SK-N-SH treated with all-trans-retinoic acid at 6 μM for 48 hours (cell line): Measurements from ENCODE around the gene C12orf54.

Source experiments
- ATAC-seq: fragments of 200-7000 bp; cut with Tn5 transposase; 3 replicates; pipeline ENCODE4 v1.9.1; 2020; ENCODE audit warnings: mild to moderate bottlenecking, moderate library complexity
- ARNTL ChIP-seq: fragments of 450-650 bp; formaldehyde crosslinking; IDR thresholded peaks from 2 replicates; pipeline ENCODE4 v1.5.0; 2020; ENCODE audit warnings: low read depth, mild to moderate bottlenecking, moderate library complexity, borderline replicate concordance
- BACH2 ChIP-seq: fragments of 250-450 bp; sonication (Bioruptor Pico); IDR thresholded peaks from 2 replicates; pipeline ENCODE4 v1.9.0; 2021; ENCODE audit warnings: mild to moderate bottlenecking, borderline replicate concordance
- CSDC2 ChIP-seq: fragments of 250-450 bp; sonication (Bioruptor Pico); IDR thresholded peaks from 2 replicates; pipeline ENCODE4 v1.5.0; 2020; ENCODE audit warnings: mild to moderate bottlenecking, moderate library complexity
- ESRRG ChIP-seq: fragments of 250-450 bp; sonication (Bioruptor Pico); IDR thresholded peaks from 2 replicates; pipeline ENCODE4 v1.6.1; 2021; ENCODE audit warnings: mild to moderate bottlenecking
- GLIS3 ChIP-seq: fragments of 250-450 bp; sonication (Bioruptor Pico); IDR thresholded peaks from 2 replicates; pipeline ENCODE4 v1.5.0; 2020; ENCODE audit warnings: mild to moderate bottlenecking, moderate library complexity
- ISL1 ChIP-seq: fragments of 250-450 bp; sonication (Bioruptor Pico); IDR thresholded peaks from 2 replicates; pipeline ENCODE4 v2.1.2; 2022; ENCODE audit warnings: mild to moderate bottlenecking, moderate library complexity
- OSR1 ChIP-seq: fragments of 250-450 bp; sonication (Bioruptor Pico); IDR thresholded peaks from 2 replicates; pipeline ENCODE4 v1.8.0; 2022; ENCODE audit warnings: moderate library complexity, mild to moderate bottlenecking, inconsistent platforms
- PPARA ChIP-seq: fragments of 250-450 bp; sonication (Bioruptor Pico); IDR thresholded peaks from 2 replicates; pipeline ENCODE4 v1.5.0; 2020; ENCODE audit warnings: mild to moderate bottlenecking, borderline replicate concordance
- RARB ChIP-seq: fragments of 250-450 bp; sonication (Bioruptor Pico); IDR thresholded peaks from 2 replicates; pipeline ENCODE4 v1.8.0; 2021; ENCODE audit warnings: mild to moderate bottlenecking, moderate library complexity
- SNAI2 ChIP-seq: fragments of 250-450 bp; sonication (Bioruptor Pico); IDR thresholded peaks from 2 replicates; pipeline ENCODE4 v1.5.0; 2020; ENCODE audit warnings: mild to moderate bottlenecking, moderate library complexity
- TCF4 ChIP-seq: fragments of 250-450 bp; sonication (Bioruptor Pico); IDR thresholded peaks from 2 replicates; pipeline ENCODE4 v1.8.0; 2021; ENCODE audit warnings: mild to moderate bottlenecking, moderate library complexity, borderline replicate concordance
- ZC3H10 ChIP-seq: fragments of 250-450 bp; sonication (Bioruptor Pico); IDR thresholded peaks from 2 replicates; pipeline ENCODE4 v1.5.1; 2021; ENCODE audit warnings: mild to moderate bottlenecking, moderate library complexity
- ZFP3 ChIP-seq: fragments of 250-450 bp; sonication (Bioruptor Pico); IDR thresholded peaks from 2 replicates; pipeline ENCODE4 v1.5.0; 2020; ENCODE audit warnings: mild to moderate bottlenecking, moderate library complexity
- ZFP30 ChIP-seq: fragments of 450-650 bp; formaldehyde crosslinking; IDR thresholded peaks from 2 replicates; pipeline ENCODE4 v1.5.0; 2022; ENCODE audit warnings: mild to moderate bottlenecking, moderate library complexity
- ZNF565 ChIP-seq: fragments of 450-650 bp; formaldehyde crosslinking; conservative IDR thresholded peaks from 2 replicates; pipeline ENCODE4 v1.5.0; 2020; ENCODE audit warnings: low read depth, mild to moderate bottlenecking, moderate library complexity
- TF ChIP-seq, protein P1 (sequence below): fragments of 250-450 bp; sonication (Bioruptor Pico); IDR thresholded peaks from 2 replicates; pipeline ENCODE4 v1.8.0; 2021; ENCODE audit warnings: low read depth, mild to moderate bottlenecking, moderate library complexity, borderline replicate concordance
- TF ChIP-seq, protein P2 (sequence below): fragments of 250-450 bp; sonication (Bioruptor Pico); IDR thresholded peaks from 2 replicates; pipeline ENCODE4 v1.8.0; 2020; ENCODE audit warnings: mild to moderate bottlenecking, moderate library complexity, borderline replicate concordance
- TF ChIP-seq, protein P3 (sequence below): fragments of 250-450 bp; sonication (Bioruptor Pico); IDR thresholded peaks from 2 replicates; pipeline ENCODE4 v1.5.0; 2020; ENCODE audit warnings: mild to moderate bottlenecking, moderate library complexity

Gene C12orf54

DNA sequence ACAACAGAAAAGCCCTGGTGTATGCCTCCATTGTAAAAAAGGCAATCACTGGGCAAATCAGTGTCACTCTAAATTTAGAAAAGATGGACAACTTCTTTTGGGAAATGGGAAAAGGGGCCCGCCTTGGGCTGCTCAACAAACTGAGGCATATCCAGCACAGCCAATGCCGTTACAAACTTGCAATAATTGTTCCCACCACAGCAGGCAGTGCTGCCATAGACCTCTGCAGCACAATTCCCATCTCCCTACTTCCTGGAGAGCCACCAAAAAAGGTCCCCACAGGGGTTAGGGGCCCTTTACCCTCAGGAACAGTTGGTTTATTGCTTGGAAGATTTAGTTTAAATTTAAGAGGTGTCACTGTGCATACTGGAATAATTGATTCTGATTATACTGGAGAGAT is 26.7 kb downstream of the C12orf54 start:
- TF ChIP-seq RARB (CRISPR knock-in tag), result no peak
- TF ChIP-seq ESRRG (CRISPR knock-in tag), result no peak
- no peak for TF ChIP-seq TCF4 (CRISPR knock-in tag)
- no peak for TF ChIP-seq SNAI2 (CRISPR knock-in tag)
- no peak for TF ChIP-seq CSDC2 (CRISPR knock-in tag)
- no peak for TF ChIP-seq GLIS3 (CRISPR knock-in tag)
- TF ChIP-seq, protein P1, sequence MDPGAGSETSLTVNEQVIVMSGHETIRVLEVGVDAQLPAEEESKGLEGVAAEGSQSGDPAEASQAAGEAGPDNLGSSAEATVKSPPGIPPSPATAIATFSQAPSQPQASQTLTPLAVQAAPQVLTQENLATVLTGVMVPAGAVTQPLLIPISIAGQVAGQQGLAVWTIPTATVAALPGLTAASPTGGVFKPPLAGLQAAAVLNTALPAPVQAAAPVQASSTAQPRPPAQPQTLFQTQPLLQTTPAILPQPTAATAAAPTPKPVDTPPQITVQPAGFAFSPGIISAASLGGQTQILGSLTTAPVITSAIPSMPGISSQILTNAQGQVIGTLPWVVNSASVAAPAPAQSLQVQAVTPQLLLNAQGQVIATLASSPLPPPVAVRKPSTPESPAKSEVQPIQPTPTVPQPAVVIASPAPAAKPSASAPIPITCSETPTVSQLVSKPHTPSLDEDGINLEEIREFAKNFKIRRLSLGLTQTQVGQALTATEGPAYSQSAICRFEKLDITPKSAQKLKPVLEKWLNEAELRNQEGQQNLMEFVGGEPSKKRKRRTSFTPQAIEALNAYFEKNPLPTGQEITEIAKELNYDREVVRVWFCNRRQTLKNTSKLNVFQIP (CRISPR knock-in tag), result no peak
- TF ChIP-seq, protein P2, sequence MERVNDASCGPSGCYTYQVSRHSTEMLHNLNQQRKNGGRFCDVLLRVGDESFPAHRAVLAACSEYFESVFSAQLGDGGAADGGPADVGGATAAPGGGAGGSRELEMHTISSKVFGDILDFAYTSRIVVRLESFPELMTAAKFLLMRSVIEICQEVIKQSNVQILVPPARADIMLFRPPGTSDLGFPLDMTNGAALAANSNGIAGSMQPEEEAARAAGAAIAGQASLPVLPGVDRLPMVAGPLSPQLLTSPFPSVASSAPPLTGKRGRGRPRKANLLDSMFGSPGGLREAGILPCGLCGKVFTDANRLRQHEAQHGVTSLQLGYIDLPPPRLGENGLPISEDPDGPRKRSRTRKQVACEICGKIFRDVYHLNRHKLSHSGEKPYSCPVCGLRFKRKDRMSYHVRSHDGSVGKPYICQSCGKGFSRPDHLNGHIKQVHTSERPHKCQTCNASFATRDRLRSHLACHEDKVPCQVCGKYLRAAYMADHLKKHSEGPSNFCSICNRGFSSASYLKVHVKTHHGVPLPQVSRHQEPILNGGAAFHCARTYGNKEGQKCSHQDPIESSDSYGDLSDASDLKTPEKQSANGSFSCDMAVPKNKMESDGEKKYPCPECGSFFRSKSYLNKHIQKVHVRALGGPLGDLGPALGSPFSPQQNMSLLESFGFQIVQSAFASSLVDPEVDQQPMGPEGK, result no peak
- TF ChIP-seq, all 23 proteins: peak for 0
- ATAC-seq, result no peak

DNA sequence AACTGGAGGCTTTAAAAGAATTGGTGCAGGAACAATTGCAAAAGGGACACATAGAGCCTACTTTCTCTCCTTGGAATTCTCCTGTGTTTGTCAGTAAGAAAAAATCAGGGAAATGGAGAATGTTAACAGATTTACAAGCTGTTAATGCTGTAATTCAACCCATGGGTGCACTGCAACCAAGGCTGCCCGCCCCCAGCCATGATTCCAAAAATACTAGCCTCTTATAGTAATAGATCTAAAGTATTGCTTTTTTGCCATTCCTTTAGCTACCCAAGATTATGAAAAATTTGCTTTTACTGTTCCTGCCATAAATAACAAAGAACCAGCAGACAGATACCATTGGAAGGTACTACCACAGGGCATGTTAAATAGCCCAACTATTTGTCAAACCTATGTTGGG is 27.8 kb downstream of the C12orf54 start:
- no peak for ATAC-seq
- TF ChIP-seq ESRRG (CRISPR knock-in tag), result no peak
- no peak for TF ChIP-seq ZNF565 (CRISPR knock-in tag)
- TF ChIP-seq ZFP3 (CRISPR knock-in tag), result no peak
- TF ChIP-seq, protein P1 (CRISPR knock-in tag), result no peak
- no peak for TF ChIP-seq TCF4 (CRISPR knock-in tag)
- TF ChIP-seq ISL1 (CRISPR knock-in tag), result no peak
- no peak for TF ChIP-seq ARNTL (CRISPR knock-in tag)
- no peak for TF ChIP-seq OSR1 (CRISPR knock-in tag)
- no peak for TF ChIP-seq BACH2 (CRISPR knock-in tag)

DNA sequence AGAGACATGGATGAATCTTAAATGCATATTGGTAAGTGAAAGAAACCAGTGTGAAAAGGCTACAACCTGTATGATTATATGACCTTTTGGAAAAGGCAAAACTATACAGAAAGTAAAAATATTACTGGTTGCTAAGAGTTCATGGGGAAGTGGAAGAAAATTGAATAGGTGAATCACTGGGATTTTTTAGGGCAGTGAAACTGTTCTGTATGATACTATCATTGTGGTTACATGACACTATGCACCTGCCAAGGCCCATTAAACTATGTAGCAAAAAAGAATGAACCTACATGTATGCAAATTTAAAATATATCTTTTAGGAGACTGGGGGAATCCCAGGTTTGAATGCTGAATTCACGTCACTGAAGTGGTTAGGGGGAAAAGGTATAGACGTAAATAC is 30.6 kb downstream of the C12orf54 start:
- no peak for TF ChIP-seq PPARA (CRISPR knock-in tag)
- TF ChIP-seq, protein P1 (CRISPR knock-in tag), result no peak
- TF ChIP-seq ARNTL (CRISPR knock-in tag), result no peak
- no peak for TF ChIP-seq GLIS3 (CRISPR knock-in tag)
- no peak for TF ChIP-seq RARB (CRISPR knock-in tag)
- no peak for TF ChIP-seq BACH2 (CRISPR knock-in tag)
- TF ChIP-seq ZC3H10, result no peak
- TF ChIP-seq, protein P3, sequence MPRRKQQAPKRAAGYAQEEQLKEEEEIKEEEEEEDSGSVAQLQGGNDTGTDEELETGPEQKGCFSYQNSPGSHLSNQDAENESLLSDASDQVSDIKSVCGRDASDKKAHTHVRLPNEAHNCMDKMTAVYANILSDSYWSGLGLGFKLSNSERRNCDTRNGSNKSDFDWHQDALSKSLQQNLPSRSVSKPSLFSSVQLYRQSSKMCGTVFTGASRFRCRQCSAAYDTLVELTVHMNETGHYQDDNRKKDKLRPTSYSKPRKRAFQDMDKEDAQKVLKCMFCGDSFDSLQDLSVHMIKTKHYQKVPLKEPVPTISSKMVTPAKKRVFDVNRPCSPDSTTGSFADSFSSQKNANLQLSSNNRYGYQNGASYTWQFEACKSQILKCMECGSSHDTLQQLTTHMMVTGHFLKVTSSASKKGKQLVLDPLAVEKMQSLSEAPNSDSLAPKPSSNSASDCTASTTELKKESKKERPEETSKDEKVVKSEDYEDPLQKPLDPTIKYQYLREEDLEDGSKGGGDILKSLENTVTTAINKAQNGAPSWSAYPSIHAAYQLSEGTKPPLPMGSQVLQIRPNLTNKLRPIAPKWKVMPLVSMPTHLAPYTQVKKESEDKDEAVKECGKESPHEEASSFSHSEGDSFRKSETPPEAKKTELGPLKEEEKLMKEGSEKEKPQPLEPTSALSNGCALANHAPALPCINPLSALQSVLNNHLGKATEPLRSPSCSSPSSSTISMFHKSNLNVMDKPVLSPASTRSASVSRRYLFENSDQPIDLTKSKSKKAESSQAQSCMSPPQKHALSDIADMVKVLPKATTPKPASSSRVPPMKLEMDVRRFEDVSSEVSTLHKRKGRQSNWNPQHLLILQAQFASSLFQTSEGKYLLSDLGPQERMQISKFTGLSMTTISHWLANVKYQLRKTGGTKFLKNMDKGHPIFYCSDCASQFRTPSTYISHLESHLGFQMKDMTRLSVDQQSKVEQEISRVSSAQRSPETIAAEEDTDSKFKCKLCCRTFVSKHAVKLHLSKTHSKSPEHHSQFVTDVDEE (CRISPR knock-in tag), result no peak
- no peak for TF ChIP-seq ESRRG (CRISPR knock-in tag)
- no peak for TF ChIP-seq ZFP30 (CRISPR knock-in tag)
- no peak for TF ChIP-seq ZFP3 (CRISPR knock-in tag)
- TF ChIP-seq ZNF565 (CRISPR knock-in tag), result no peak
- TF ChIP-seq ISL1 (CRISPR knock-in tag), result no peak
- ATAC-seq, result no peak
